H1 (cell line): Measurements from ENCODE around the gene APP. TPM values are rescaled to one million over a fixed set of nuclear protein-coding genes. Genes with fewer than 3 reads are reported as not detected.

Experiments used
- CHD1 ChIP-seq: IDR thresholded peaks from 2 replicates; pipeline ENCODE4 v1.6.1; 2012; ENCODE audit warnings: low read depth, low read length, improper control_type of control experiment
- GABPA ChIP-seq: IDR thresholded peaks from 2 replicates; pipeline ENCODE4 v1.6.1; 2011; ENCODE audit warnings: mild to moderate bottlenecking, low read length, moderate library complexity, borderline replicate concordance; ENCODE audit not compliant: insufficient read depth
- HDAC6 ChIP-seq: IDR thresholded peaks from one replicate; pipeline ENCODE4 v1.7.1; 2012; ENCODE audit warnings: low read depth, mild to moderate bottlenecking, inconsistent platforms, low read length, moderate library complexity
- KDM1A ChIP-seq: fragments of 200-600, 300-600 bp; sonication (generic); IDR thresholded peaks from 2 replicates; pipeline ENCODE4 v1.7.1; 2016; ENCODE audit warnings: mild to moderate bottlenecking, low read length, borderline replicate concordance
- SP2 ChIP-seq: IDR thresholded peaks from 2 replicates; pipeline ENCODE4 v1.6.1; 2012; ENCODE audit warnings: mild to moderate bottlenecking, low read length, inconsistent platforms
- SRF ChIP-seq: IDR thresholded peaks from 2 replicates; pipeline ENCODE4 v1.6.1; 2011; ENCODE audit warnings: mild to moderate bottlenecking, low read depth, low read length, moderate library complexity
- polyA plus RNA-seq, 7 experiments: library from polyadenylated mRNA; depleted of rRNA in 3 of 7; stranded (reverse) in 5 of 7; unstranded in 2 of 7; fragments of >200 nt in 5 of 7; fragments of 200-250 nt in 2 of 7; gene quantifications; 1 replicate in 5 of 7; 2 replicates in 1 of 7; 4 replicates in 1 of 7; pipeline versions ENCODE4 v1.2.1 to v1.2.3, GENCODE V29; 2011 to 2013; ENCODE audit warnings: missing spikeins in 2 of 7, mixed read lengths in 2 of 7
- total RNA-seq: library from RNA; stranded (reverse); fragmentation: NEBNext Ultra II Directional; extraction: Animal tissue kit (Norgen Biotek cat#: 25700); gene quantifications from 2 replicates; pipeline ENCODE4 v1.2.1, GENCODE V29; 2021

The APP gene
- total and polyA plus RNA-seq, 2 of the 8 experiments (the other 6 are each of a cell fraction or from before 2014, with no cell fraction given): 375 to 551 TPM

DNA sequence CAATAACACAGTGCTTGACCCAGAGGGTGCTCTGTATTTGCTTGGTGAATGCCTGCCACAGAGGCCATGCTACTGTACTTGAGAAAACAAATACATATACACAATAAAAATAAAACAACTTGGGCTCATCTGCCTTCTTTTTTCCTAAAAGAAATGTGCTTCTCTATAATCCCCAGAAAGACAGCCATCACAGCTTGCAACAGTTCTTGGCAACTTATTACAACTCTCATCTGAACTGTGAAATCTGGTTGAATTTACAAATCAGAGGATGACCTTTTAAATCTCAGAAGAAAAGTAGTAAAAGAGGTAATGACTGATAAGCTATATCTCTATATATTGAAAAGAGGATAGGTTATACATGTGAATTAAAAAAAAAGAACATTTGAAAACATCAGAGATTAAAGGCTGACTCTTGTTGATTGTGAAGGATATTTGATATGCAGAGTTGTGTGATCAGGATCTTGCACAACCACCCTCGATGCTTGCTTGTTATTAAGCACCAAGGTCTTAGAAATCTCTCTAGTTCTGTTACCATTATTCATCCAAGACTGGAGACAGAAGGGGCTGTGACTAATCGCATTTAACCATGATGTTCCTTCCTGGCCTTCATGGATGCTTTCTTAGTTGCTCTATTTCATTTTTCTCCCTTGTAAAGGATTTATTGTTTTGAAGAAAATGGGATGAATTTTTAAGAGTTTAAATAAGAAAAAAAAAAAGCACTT, 213.4 kb downstream of the APP start (continued):
- TF ChIP-seq HDAC6 (no peak), CHD1 (no peak), SRF (no peak), SP2 (no peak), GABPA (no peak), KDM1A (no peak)
